Stimulated activated CD8-positive, alpha-beta memory T cell treated with anti-CD3 and anti-CD28 coated beads, Interleukin-4, amount 100 ng/mL, for 24 hours (primary cell): ENCODE data around the gene CCDC47.
"Not testable (repeated sequence)": the region's sequence is repeated elsewhere in the genome, so short reads cannot be mapped to it uniquely, and the experiment has no call there.

ENCODE experiments used
- DNase-seq: peaks from one replicate; pipeline ENCODE4 v3.0.0-alpha.2; 2020; ENCODE audit warnings: low read depth

CCDC47 gene

DNA sequence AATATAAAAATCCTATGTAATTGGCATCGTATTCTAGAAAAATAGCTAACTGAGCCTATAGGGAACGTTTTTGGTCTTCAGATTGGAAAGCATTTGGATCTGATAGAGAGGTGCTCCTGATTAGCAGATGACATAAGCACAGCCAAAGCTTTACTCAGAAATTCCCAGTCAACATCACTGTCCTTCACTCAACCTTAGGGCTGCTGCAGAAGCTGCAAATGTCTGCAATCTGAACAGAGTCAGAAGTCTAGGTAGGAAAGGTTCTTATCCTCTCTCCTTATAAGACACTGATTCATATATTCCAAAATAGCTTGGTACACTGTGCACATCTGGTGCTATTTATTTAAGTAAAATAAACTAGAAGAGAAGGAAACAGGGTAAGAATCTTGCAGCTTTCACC, 51.0 kb downstream of the CCDC47 start:
- no peak for DNase-seq

DNA sequence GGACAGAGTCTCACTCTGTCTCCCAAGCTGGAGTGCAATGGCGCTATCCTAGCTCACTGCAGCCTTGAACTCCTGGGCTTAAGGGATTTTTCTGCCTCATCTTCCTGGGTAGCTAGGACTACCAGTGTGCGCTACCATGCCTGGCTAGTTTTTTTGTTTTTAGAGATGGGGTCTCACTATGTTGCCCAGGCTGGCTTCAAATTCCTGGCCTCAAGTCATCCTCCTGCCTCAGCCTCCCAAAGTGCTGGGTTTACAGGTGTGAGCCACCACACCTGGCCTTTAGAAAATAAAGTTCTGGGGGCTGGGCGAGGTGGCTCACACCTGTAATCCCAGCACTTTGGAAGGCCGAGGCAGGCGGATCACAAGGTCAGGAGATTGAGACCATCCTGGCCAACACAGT, 53.2 kb downstream of the CCDC47 start:
- DNase-seq = not testable (repeated sequence)

DNA sequence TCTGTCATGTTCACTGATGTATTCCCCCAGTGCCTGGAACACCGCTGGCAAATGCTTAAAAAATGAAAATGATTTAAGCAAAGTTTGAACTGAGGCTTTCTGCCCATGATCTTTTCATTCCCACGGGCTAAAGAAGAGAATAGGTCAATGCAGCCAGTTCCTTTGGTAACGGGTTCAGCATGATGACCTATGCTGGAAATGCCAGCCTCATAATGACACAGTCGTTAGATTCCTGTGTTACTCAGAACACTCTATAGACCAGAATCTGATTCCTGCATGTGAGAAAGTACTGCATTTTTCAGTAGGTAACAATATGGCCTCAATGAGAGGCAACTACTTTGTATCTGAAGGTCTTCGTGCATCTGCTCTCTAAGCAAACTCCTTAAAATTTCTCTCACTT, 54.4 kb downstream of the CCDC47 start:
- no peak for DNase-seq

DNA sequence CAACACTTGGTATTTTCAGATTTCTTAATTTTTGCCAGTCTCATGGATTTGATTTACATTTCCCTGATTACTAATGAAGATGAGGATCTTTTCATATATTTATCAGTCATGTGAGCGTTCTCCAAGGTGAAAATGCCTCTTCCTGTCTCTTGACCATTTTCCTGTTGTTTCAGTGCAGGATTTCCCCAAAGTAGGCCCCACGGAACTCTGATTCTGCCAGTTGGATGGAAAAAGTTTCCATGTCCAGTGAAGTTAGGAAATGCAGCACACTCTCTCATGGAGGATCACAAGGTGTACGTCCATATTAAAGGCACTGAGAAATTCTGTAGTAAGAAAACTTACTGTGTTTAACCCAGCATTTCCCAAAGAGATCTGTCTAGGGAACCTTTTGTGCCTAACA, 57.0 kb downstream of the CCDC47 start:
- DNase-seq = no peak

DNA sequence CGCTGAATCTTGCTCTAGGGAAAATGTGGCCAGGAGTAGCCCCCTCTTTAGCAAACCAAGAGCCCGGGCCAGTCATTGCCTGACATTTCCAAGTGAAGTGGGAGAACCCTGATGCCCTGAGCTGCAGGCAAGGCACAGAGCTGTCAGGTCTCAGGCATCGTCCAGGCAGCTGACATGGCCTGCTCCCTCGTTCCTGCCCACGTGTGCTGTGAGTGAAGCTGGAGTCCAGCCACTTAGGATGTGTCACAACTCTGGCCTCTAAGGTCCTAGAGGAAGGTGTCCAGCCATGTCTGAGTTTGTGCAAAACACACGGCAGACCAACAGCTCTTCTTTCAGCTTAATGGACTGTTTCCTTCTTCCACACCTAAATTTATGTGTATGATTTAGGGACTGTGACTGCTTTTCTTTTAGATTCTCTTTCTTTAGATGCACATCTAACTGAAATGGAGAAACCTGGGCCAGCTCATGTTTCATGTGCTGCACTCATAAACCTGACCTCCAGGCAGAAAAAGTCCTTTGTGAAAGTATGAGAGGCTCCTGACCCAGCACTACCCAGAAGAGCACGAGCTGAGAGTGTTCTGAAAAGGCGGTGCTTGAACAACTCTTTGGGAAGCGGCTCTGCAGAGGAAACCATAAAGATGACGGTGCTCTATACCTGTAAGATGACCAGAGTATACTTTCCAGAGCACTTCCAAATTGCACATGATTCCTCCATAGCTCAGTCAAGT, 58.7 kb downstream of the CCDC47 start:
- no peak for DNase-seq

DNA sequence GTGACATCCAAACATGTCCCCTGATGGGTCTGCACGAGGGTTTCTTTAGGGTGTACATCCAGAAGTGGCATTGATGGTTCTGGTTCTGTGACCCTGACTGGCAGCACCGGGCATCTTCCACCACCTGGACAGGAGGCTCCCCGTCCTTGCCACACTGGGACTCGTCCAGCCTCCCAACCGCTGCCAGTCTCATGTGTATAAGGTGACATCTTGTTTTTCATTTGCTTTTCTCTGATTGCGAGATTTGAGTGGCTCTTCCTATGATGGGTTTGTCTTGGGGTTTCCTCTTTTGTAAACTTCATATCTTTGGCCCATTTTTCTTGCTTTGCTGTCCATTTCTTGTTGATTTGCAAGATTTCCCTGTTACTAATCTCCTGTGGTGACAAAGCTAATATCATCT, 64.3 kb downstream of the CCDC47 start:
- no peak for DNase-seq

DNA sequence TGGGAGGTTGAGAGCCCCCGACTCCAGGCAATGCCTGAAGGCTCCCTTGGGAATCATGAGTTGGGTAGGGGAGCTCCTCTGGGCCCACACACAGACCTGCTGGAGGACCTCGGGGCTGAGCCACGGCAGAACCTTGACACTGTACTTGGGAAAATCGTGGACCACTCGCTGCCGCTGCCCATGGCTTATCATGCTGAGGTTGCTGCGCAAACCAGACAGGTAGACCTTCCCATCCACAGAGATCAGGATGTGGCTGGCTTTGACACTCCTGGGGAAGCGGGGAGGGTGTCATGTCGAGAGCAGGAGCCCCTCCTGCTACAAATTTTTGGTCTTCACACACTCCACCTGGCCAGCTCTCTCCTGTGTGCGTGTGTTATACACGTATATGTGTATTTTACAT, 66.2 kb downstream of the CCDC47 start:
- no peak for DNase-seq

DNA sequence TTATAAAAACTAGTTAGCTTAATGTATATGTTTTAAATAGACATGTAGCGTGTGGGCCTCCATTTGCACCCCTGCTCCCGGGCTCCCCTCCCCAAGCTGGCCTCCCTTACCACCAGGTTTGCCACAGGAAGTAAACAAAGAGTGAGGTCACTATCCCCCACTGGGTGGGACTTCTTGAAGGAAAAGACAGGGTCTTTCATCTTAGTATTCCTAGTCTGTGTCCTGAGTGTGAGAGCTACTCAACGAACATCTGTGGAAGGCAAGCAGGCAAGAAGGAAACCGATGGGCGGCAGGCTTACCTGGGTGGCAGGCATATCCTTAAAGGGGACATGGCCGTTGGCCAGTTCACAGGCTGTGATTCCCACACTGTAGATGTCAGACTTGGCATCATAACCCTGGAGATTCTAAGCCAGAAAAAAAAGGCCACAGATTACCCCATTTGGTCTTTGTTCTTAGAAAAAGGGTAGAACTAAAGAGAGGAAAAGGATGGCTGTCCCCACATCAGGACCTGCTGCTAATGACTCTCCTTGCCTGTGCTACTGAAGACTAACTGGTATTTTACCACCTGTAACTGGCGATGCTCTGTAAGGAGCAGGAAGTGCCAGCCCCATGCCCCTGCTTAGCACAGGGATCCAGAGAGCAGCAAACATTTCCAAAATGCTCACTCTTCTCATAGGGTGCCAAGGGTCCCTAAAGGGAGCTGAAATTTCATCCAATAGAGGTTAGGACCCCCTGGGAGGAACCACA, 66.9 kb downstream of the CCDC47 start:
- DNase-seq = no peak

DNA sequence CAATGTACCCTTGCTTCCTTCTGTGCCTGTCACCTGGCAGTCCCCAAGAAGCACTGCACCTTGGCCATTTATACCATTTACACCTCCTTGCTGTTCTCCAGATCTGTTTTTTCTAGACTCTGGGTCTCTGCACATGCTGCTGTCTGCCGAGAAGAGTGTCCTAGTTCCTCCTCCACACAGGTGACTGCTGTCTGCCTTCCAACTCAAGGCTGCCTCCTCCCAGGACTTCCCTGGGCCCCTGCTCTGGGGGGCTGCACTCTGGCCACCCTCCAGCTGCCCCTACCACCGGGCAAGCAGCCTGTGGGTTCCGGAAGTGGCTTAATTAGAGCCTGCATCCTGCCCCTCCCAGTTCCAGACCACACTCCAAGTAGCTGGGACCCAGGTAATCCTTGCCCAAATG, 67.7 kb downstream of the CCDC47 start:
- no peak for DNase-seq

DNA sequence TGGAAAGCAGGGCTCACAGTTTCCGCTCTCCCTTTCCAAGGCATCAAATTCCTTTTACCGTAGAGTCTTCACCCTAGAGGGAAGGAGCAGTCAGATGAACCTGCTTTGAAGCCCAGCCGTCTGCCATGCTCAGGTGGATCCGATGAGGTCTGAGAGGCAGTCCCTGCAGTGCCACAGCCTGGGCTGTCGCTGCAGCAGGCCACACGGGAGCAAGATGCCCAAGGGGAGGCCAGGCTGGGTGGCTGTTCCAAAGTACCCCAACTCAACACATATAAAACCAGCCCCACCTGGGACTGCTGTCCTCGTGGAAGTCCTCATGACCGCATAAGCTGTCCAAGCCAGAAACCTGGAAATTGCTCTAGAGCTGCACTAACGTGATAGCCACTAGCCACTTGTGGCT, 68.6 kb downstream of the CCDC47 start:
- no peak for DNase-seq

DNA sequence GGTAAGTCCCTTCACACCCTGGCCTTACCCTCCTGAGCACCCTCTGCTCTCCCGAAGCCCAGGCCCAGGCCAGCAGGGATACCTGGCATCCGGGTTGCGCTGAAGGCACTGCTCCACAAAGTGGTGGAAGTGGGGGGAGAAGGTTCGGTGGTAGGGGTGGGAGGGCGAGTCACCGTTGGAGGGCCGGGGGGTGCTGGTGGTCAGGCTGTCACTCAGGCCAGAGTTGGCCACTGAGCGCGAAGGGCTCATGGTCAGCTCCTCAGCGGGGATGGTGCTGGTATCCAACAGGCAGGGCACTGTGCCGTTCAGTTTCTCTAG, 69.2 kb downstream of the CCDC47 start:
- DNase-seq = no peak

DNA sequence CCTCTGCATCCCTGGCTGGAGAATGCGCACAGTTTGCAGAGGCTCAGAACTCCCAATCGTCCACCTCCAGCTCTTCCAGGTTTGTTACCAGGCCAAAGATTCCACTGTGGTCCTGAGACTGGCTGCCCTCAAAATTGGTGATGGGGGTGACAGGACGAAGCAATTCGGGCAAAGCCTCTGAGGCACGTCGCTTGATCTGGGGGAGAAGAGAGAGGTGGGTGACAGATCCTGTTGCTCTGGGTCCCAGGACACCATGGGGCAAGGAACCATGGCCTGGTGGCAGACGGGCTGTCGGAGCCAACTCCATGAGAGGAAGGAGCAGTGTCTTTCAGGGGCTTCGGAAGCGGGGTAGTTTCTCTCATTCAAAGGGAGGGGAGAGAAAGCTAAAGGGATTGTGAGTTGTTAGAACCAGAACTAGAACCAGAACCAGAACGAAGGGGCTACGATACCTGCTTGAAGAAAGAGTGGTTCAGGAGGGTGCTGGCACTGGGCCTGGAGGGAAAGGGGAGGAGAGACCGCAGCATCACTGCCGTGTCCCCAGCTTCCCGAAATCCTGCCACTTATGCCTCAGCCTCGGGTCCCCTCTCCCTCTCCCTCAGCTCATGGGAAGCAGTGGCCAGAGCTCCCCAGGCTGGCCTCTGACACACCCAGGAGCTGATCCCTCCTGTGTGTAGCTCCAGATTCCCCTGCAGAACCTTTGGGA, 69.7 kb downstream of the CCDC47 start:
- no peak for DNase-seq

DNA sequence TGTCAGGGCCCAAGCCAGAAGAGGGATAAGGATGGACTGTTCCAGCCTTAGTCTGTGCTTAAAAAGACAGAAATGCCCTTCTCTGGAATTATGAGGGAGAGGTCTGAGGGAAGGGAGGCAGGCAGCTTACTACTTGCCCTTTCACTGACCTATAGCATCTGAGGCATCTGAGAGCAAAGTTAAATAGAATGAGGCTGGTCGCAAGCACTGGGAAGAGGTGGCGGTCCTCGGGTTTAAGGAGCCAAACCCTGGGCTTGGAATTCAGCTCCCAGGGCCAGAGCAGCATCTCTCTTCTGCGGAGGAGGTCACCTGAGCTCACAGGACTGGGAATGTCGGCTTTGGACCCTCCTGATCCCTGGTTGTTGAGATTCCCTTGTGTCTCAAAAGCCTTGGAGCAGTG, 70.4 kb downstream of the CCDC47 start:
- DNase-seq = no peak

DNA sequence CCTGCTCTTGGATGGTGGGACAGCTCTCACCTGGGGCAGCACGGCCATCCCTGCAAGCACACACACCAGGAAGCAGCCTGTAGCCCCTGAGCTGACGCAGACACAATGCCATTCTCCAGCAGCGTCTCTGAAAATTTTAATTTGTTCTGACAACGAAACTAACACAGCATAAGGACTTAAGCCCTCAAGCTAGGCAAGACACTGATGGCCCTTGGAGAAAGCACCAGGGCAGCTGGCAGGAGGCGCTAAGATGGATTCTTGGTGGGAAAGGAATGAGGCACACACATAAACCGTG, 70.7 kb downstream of the CCDC47 start:
- no peak for DNase-seq

DNA sequence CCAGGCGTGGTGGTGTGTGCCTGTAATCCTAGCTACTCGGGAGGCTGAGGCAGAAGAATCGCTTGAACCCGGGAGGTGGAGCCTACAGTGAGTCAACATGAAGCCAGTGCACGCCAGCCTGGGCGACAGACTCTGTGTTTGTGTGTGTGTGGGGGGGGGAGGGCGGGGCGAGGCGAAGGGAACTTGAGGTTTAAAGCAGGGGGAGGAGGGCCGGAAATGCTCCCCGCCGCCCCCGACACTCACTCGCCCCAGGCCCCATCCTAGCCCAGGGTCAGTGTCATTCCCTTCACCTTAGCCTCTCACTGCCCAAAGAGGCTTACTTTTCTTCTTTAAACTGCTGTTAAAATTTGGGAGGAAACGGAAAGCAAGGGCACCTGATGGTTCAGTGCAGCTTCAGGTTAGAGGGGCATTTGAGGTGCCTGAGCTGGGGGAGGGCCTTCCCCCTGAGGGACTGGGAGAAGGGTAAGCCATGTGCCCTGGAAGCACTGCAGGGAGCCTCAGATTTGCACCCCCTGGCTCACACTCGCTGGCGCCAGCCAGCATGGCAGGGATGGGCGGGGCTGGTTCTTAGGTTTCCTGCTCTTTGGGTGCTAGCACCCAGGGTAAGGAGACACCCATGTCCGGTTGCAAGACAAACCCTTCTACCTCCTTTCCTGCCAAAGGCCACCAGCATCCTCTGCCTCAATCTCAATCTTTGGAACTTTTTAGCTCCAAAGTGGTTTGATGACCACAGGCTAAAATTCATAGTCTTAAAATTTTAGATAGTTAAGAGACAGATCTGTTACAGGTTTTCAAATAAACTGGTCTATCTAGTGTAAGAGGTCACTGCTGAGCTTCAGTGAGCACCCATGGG, 71.3 kb downstream of the CCDC47 start:
- DNase-seq = peak; percentile 59

DNA sequence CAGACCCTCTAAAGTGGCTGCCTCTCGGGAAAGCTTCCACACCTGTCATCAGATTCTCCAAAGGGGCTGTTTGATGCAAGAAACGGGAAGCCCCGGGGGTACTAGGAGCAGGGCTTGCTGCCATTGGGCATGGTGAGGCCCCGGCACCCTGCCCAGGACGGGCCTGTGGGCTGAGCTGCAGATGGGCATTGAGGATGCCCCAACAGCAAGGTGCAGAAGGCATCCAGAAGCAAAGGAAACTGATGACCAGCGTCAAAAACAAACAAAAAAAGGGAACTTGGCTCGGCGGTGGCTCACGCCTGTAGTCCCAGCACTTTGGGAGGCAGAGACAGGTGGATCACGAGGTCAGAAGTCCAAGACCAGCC, 72.0 kb downstream of the CCDC47 start:
- DNase-seq = no peak

DNA sequence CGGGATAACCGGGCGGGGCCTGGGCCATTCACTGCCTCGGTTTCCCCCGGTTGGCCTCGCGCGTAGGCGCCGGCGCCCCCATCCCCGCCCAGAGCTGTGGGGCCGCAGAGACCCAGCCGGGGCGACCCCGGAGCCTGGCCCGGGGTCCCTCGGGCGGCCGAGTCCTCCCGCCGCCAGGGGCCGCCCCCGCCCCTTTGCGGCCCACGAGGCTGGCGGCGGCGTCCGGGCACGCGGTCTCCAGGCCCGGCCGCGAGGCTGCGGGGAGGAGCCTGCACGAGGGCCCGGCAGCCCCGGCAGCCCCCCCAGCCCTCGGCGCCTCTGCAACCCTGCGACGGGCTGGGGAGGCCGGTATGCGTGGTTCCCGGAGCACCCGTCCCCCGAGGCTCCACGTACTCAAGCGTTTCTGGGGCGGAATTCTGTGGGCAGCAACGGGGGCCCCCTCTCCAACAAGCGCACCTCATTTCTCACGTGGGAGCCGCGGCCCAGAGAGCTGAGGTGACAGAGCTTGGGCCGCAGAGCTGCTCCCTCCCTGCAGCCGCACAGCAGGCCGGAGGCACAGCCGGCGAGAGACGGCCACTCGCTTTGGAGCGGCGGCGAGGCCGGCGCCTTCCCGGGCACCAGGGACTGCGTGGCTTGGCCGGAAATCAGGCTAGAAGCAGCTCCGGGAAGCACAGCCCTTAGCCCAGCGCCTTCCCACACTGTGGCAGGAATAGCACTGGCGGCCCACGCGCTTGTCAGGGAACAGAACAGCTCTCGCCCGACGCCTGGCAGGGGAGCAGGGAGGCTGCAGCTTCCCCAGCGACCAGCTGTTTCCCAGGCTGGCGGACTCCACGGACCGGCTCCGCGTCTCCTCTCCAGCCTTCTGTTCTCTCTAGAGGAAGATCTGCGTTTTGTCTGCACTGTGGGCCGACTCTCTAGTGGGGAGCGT, 72.6 kb downstream of the CCDC47 start:
- peak; percentile 38 for DNase-seq

DNA sequence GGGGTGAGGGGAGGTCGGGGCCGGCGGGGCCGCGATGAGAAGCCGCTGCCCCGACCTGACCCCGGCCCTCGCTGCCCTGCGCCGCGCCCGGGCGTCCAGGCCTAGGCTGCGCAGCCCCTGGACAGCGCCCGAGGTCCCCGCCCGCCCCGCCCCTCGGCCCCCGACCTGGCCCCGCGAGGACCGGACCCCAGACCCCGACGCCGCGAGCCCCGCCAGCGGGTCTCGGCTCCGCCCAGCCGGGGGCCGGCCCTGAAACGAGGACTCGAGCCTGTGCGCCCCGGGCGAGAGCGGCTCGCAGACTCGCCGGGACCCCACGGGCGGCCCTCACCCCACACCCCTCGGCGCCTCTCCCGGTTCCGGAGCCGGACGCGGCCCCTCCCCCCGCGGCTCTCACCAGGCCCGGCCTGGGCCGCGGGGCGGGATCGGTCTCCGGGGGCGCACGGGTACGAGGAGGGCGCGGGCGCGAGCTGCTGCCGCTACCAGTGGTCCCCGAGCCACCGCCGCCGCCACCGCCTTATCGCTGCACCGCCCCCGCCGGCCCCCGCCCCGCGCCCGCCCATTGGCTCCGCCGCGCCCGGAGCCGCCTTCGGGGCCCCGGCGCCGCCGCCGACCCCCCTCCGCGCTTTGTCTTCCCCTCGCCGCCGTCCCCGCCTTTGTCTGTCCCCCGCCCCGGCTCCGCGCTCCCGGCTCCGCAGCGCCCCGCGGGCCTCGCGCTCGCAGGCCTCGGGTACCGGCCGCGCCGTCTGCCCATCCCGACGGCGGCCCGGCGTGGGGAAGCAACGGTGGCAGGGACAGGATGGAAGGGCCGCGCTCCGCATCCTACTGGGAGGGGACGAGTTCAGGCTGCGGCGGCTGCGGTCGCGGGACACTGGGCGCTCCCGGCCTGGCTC, 73.5 kb downstream of the CCDC47 start, which contains the start of gene LIMD2:
TSS of gene LIMD2 (minus strand) at position 488 of the 890 bp plus-strand sequence. CDS start 827 bp downstream, outside the sequence.
- peak; percentile 76 for DNase-seq

DNA sequence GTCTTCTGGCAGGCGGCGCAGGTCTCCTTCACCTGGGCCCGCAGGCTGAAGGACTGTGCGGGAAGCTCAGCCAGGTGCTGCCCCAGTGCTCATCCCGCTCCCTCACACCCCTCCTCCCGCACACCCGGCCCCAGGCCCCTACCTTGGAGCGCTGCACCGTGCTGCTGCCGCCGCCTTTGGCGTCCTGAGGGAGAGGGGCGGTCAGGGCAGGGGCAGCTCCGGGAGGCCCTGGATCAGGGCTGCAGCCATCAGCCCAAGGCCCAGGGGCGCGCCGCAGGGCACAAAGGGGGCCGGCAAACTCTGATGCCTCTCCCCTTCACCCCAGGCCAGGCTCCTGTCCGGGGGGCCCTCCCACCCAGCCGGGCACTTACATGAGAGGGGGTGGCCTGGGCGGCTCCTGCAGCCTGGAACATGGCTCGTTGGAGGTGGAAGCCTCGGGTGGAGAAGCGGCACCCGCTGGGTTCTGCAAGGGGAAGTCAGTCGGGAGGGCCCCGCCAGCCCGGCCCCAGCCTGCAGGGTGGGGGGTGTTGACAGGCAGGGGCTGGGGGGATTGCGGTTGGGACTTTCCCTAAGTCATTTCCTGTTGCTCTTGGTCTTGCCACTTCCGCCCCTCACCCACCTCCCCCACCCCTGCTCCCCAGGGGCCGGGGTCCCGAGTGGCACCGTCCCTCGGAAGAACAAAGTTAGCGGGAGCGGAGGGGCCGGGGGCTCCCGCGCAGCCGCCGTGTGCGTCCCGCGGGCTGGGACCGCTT, 74.3 kb downstream of the CCDC47 start:
- peak; percentile 79 for DNase-seq
